D341Med (cell line): ENCODE results near the gene CRB1.

Source experiments
- DNase-seq: peaks from one replicate; pipeline ENCODE4 v3.0.0; 2012; ENCODE audit warnings: low spot score

The CRB1 gene

GRCh38 chr1:197268012-197268411 lies at the start of gene CRB1:
Gene CRB1 (plus strand): TSS chr1:197268252. CDS start chr1:197268413, 161 bp downstream.
- peak; percentile 41 for DNase-seq

GRCh38 chr1:197218857-197219256 lies 49.2 kb upstream of the CRB1 start:
- DNase-seq = no peak

- no peak for DNase-seq
Observed at GRCh38 chr1:197222025-197222685, 45.9 kb upstream of the CRB1 start.

GRCh38 chr1:197222780-197223179 lies 45.3 kb upstream of the CRB1 start:
- no peak for DNase-seq

- no peak for DNase-seq
Observed at GRCh38 chr1:197224160-197224559, 43.9 kb upstream of the CRB1 start.

GRCh38 chr1:197225611-197226010 lies 42.4 kb upstream of the CRB1 start:
- DNase-seq = no peak

GRCh38 chr1:197234581-197234980 lies 33.5 kb upstream of the CRB1 start:
- DNase-seq = no peak

GRCh38 chr1:197235355-197235754 lies 32.7 kb upstream of the CRB1 start:
- no peak for DNase-seq

GRCh38 chr1:197247465-197247864 lies 20.6 kb upstream of the CRB1 start:
- DNase-seq = no peak

GRCh38 chr1:197249324-197249723 lies 18.7 kb upstream of the CRB1 start:
- DNase-seq = no peak

GRCh38 chr1:197250616-197251015 lies 17.4 kb upstream of the CRB1 start:
- no peak for DNase-seq

- DNase-seq = no peak
Observed at GRCh38 chr1:197252973-197253372, 15.1 kb upstream of the CRB1 start.

GRCh38 chr1:197254866-197255265 lies 13.2 kb upstream of the CRB1 start:
- no peak for DNase-seq

- DNase-seq = no peak
Observed at GRCh38 chr1:197264936-197265567, 3.0 kb upstream of the CRB1 start.

GRCh38 chr1:197269053-197269452 lies 1.0 kb downstream of the CRB1 start:
- DNase-seq = peak; percentile 19

- DNase-seq = no peak
Observed at GRCh38 chr1:197272791-197273190, 4.7 kb downstream of the CRB1 start.

- no peak for DNase-seq
Observed at GRCh38 chr1:197277166-197277565, 9.1 kb downstream of the CRB1 start.

- DNase-seq = no peak
Observed at GRCh38 chr1:197284325-197284724, 16.3 kb downstream of the CRB1 start.

GRCh38 chr1:197284966-197285365 lies 16.9 kb downstream of the CRB1 start:
- DNase-seq = no peak

- DNase-seq = no peak
Observed at GRCh38 chr1:197285526-197286205, 17.6 kb downstream of the CRB1 start.

- DNase-seq = no peak
Observed at GRCh38 chr1:197286634-197287033, 18.6 kb downstream of the CRB1 start.

- no peak for DNase-seq
Observed at GRCh38 chr1:197287863-197288262, 19.8 kb downstream of the CRB1 start.

- DNase-seq = no peak
Observed at GRCh38 chr1:197302775-197303174, 34.7 kb downstream of the CRB1 start.
